Ishikawa (cell line): ENCODE measurements around the gene CEP68.

Experiments
- CEBPB ChIP-seq: IDR thresholded peaks from 2 replicates; pipeline ENCODE4 v1.6.1; 2012
- CREB1 ChIP-seq: IDR thresholded peaks from 2 replicates; pipeline ENCODE4 v1.6.1; 2012; ENCODE audit warnings: low read depth
- EGR1 ChIP-seq: IDR thresholded peaks from 2 replicates; pipeline ENCODE4 v1.6.1; 2012
- EP300 ChIP-seq: IDR thresholded peaks from 2 replicates; pipeline ENCODE4 v1.6.1; 2012; ENCODE audit warnings: borderline replicate concordance
- FOXM1 ChIP-seq: IDR thresholded peaks from 2 replicates; pipeline ENCODE4 v1.6.1; 2012; ENCODE audit warnings: low read depth, borderline replicate concordance
- NFIC ChIP-seq: IDR thresholded peaks from 2 replicates; pipeline ENCODE4 v1.6.1; 2012
- RAD21 ChIP-seq: IDR thresholded peaks from 2 replicates; pipeline ENCODE4 v1.6.1; 2012; ENCODE audit warnings: low read depth
- TAF1 ChIP-seq: IDR thresholded peaks from 2 replicates; pipeline ENCODE4 v1.6.1; 2012; ENCODE audit warnings: low read depth, mild to moderate bottlenecking
- TCF12 ChIP-seq: IDR thresholded peaks from 2 replicates; pipeline ENCODE4 v1.6.1; 2012; ENCODE audit warnings: low read depth
- TEAD4 ChIP-seq: IDR thresholded peaks from 2 replicates; pipeline ENCODE4 v1.6.1; 2012
- YY1 ChIP-seq: IDR thresholded peaks from 2 replicates; pipeline ENCODE4 v1.6.1; 2012; ENCODE audit warnings: low read depth
- ZBTB7A ChIP-seq: IDR thresholded peaks from 2 replicates; pipeline ENCODE4 v1.6.1; 2012; ENCODE audit warnings: low read depth
- TF ChIP-seq, protein P1 (sequence below): IDR thresholded peaks from 2 replicates; pipeline ENCODE4 v1.6.1; 2012
- TF ChIP-seq, protein P2 (sequence below): IDR thresholded peaks from 2 replicates; pipeline ENCODE4 v1.6.1; 2012
- TF ChIP-seq, protein P3 (sequence below): IDR thresholded peaks from 2 replicates; pipeline ENCODE4 v1.6.1; 2012; ENCODE audit warnings: low read depth, mild to moderate bottlenecking

Gene CEP68

DNA sequence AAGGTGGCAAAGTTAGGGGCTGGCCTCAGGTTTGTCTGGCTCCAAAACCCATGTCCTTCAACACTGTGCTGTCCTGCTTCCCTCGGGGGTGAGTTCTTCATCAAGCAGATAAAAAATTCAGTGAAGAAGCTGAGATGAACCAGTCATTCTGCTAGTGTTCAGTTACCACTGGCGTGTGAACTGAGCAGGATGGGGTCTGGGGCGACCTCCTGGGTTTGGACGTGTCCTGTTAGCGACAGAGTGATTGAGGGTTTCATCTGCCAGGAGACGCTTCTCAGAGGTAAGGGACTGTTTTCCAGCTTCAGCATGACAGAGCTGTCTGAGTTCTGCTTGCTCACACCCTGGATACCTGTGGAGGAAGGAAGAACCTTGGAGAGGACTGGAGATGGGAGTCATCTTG is 14.6 kb downstream of the CEP68 start:
- TF ChIP-seq ZBTB7A (no peak), NFIC (no peak), CREB1 (no peak), FOXM1 (no peak), YY1 (no peak)
- TF ChIP-seq, protein P1, sequence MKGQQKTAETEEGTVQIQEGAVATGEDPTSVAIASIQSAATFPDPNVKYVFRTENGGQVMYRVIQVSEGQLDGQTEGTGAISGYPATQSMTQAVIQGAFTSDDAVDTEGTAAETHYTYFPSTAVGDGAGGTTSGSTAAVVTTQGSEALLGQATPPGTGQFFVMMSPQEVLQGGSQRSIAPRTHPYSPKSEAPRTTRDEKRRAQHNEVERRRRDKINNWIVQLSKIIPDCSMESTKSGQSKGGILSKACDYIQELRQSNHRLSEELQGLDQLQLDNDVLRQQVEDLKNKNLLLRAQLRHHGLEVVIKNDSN: no peak

DNA sequence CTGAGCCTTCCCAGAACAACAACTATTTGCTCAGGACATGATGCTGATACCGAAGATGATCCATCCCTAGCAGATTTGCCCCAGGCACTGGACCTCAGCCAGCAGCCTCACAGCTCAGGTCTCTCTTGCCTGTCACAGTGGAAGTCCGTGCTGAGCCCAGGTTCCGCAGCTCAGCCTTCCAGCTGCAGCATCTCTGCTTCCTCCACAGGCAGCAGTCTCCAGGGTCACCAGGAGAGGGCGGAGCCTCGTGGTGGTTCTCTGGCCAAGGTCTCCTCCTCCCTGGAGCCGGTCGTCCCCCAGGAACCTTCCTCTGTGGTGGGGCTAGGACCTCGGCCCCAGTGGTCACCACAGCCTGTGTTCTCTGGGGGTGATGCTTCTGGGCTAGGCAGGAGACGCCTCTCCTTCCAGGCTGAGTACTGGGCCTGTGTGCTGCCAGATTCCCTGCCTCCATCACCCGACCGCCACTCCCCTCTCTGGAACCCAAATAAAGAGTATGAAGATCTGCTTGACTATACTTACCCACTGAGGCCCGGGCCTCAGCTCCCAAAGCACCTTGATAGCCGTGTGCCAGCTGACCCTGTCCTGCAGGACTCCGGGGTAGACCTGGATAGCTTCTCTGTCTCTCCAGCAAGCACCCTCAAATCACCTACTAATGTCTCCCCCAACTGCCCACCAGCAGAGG is 15.4 kb downstream of the CEP68 start:
- TF ChIP-seq NFIC: no peak
- TF ChIP-seq CREB1: no peak
- TF ChIP-seq YY1: no peak
- no peak for TF ChIP-seq TAF1
- TF ChIP-seq, protein P2, sequence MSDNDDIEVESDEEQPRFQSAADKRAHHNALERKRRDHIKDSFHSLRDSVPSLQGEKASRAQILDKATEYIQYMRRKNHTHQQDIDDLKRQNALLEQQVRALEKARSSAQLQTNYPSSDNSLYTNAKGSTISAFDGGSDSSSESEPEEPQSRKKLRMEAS: no peak
- no peak for TF ChIP-seq ZBTB7A
- no peak for TF ChIP-seq RAD21
- no peak for TF ChIP-seq FOXM1
- TF ChIP-seq EGR1: no peak
- TF ChIP-seq, protein P1: no peak
- no peak for TF ChIP-seq CEBPB
- TF ChIP-seq, protein P3, sequence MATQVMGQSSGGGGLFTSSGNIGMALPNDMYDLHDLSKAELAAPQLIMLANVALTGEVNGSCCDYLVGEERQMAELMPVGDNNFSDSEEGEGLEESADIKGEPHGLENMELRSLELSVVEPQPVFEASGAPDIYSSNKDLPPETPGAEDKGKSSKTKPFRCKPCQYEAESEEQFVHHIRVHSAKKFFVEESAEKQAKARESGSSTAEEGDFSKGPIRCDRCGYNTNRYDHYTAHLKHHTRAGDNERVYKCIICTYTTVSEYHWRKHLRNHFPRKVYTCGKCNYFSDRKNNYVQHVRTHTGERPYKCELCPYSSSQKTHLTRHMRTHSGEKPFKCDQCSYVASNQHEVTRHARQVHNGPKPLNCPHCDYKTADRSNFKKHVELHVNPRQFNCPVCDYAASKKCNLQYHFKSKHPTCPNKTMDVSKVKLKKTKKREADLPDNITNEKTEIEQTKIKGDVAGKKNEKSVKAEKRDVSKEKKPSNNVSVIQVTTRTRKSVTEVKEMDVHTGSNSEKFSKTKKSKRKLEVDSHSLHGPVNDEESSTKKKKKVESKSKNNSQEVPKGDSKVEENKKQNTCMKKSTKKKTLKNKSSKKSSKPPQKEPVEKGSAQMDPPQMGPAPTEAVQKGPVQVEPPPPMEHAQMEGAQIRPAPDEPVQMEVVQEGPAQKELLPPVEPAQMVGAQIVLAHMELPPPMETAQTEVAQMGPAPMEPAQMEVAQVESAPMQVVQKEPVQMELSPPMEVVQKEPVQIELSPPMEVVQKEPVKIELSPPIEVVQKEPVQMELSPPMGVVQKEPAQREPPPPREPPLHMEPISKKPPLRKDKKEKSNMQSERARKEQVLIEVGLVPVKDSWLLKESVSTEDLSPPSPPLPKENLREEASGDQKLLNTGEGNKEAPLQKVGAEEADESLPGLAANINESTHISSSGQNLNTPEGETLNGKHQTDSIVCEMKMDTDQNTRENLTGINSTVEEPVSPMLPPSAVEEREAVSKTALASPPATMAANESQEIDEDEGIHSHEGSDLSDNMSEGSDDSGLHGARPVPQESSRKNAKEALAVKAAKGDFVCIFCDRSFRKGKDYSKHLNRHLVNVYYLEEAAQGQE: no peak
- no peak for TF ChIP-seq EP300
- TF ChIP-seq TEAD4: no peak
- no peak for TF ChIP-seq TCF12

DNA sequence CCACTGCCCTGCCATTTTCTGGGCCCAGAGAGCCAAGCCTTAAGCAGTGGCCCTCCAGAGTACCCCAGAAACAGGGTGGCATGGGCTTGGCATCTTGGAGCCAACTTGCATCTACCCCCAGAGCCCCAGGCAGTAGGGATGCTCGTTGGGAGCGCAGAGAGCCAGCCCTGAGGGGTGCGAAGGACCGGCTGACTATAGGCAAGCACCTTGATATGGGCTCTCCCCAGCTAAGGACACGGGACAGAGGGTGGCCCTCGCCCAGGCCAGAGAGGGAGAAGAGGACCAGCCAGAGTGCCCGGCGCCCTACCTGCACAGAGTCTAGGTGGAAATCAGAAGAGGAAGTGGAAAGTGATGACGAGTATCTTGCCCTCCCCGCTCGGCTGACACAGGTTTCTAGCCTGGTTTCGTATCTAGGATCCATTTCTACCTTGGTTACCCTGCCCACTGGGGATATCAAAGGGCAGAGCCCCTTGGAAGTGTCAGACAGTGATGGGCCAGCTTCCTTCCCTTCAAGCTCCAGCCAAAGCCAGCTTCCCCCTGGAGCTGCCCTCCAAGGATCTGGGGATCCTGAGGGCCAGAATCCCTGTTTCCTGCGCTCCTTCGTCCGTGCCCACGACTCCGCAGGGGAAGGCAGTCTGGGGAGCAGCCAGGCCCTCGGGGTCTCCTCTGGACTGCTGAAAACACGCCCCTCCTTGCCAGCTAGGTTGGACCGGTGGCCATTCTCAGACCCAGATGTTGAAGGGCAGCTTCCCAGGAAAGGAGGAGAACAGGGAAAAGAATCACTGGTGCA is 16.2 kb downstream of the CEP68 start:
- TF ChIP-seq ZBTB7A (no peak), YY1 (no peak), FOXM1 (no peak), RAD21 (no peak), CREB1 (no peak)
- TF ChIP-seq, protein P1: no peak

DNA sequence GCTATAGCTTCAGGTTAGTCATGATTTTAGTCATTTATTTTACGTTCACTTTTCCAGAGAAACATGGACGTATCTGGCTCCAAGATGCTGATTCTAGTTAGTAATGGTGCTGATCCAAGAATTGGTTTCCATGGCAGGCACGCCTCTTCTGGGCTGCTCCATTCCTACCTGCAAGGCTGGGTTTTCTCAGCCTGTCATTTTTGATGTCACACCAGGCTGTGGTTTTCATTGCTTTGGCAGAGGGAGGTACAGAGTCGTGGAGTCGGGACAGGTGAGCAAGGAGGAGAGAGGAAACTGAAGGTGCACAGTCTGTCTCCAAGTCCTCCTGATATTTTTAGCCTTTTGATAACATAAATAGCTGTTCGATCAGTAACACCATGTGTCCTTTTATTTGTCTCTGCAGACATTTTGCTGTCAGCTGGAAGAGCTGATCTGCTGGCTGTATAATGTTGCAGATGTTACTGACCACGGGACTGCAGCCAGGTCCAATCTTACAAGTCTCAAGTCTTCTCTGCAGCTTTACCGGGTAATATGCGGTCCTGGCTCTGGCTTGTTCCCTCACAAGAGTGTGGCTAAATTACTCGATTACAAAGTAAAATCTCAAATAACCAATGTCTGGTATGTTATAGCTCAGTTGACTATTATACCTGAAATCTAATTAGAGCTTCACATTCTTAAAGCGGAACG is 17.8 kb downstream of the CEP68 start:
- no peak for TF ChIP-seq FOXM1
- TF ChIP-seq EGR1: no peak
- no peak for TF ChIP-seq RAD21
- no peak for TF ChIP-seq TEAD4
- no peak for TF ChIP-seq EP300
- no peak for TF ChIP-seq YY1
- TF ChIP-seq CEBPB: no peak
- TF ChIP-seq NFIC: no peak
- no peak for TF ChIP-seq TAF1
- TF ChIP-seq, protein P1: no peak
- TF ChIP-seq, protein P2: no peak
- no peak for TF ChIP-seq CREB1
- no peak for TF ChIP-seq TCF12
- TF ChIP-seq, protein P3: no peak
- TF ChIP-seq ZBTB7A: no peak
